Nephron progenitor cell (in vitro differentiated cells): Measurements from ENCODE around the gene CDC7.

Source experiments
- DNase-seq: peaks from one replicate; pipeline ENCODE4 v3.0.0; 2021
- H3K27ac Mint-ChIP-seq: 2 replicates; pipeline ENCODE4 v1.8.0; 2021; ENCODE audit warnings: mild to moderate bottlenecking, moderate library complexity, mixed read lengths
- H3K27me3 Mint-ChIP-seq: 2 replicates; pipeline ENCODE4 v1.8.0; 2021; ENCODE audit warnings: mild to moderate bottlenecking, low read depth, mixed read lengths; ENCODE audit not compliant: poor library complexity
- H3K36me3 Mint-ChIP-seq: 2 replicates; pipeline ENCODE4 v1.8.0; 2021; ENCODE audit warnings: low read depth, mixed read lengths
- H3K4me1 Mint-ChIP-seq: 2 replicates; pipeline ENCODE4 v1.8.0; 2021; ENCODE audit warnings: mixed read lengths
- H3K4me3 Mint-ChIP-seq: 2 replicates; pipeline ENCODE4 v1.8.0; 2021; ENCODE audit warnings: mild to moderate bottlenecking, moderate library complexity, mixed read lengths
- H3K9me3 Mint-ChIP-seq: 2 replicates; pipeline ENCODE4 v1.8.0; 2021; ENCODE audit warnings: mild to moderate bottlenecking, moderate library complexity, mixed read lengths
- CTCF ChIP-seq: fragments of 200-600 bp; sonication (generic); IDR thresholded peaks from 2 replicates; pipeline ENCODE4 v1.5.0; 2021; ENCODE audit warnings: antibody characterized with exemption

Gene CDC7

GRCh38 chr1:91487469-91487868, 13.2 kb upstream of the CDC7 start:
- Mint-ChIP-seq H3K4me1 (no peaks in the 10 kb centered on the region), H3K27ac (no peak overlapping the region), H3K36me3 (no peaks in the 10 kb centered on the region), H3K9me3 (peaks cover 18% of the 10 kb centered on the region), H3K27me3 (peaks cover 3% of the 10 kb centered on the region), H3K4me3 (no peak overlapping the region)
- DNase-seq, result no peak
- no peak for TF ChIP-seq CTCF

GRCh38 chr1:91490501-91490900, 10.2 kb upstream of the CDC7 start:
- no peaks in the 10 kb centered on the region for H3K9me3 Mint-ChIP-seq
- TF ChIP-seq CTCF, result no peak
- no peaks in the 10 kb centered on the region for H3K36me3 Mint-ChIP-seq
- peaks cover 8% of the 10 kb centered on the region for H3K27me3 Mint-ChIP-seq
- H3K27ac Mint-ChIP-seq, result no peak overlapping the region
- no peaks in the 10 kb centered on the region for H3K4me1 Mint-ChIP-seq
- no peak for DNase-seq
- H3K4me3 Mint-ChIP-seq, result no peak overlapping the region

- Mint-ChIP-seq H3K4me3 (no peak overlapping the region), H3K27ac (no peak overlapping the region), H3K4me1 (peaks cover 17% of the 10 kb centered on the region), H3K27me3 (peaks cover 10% of the 10 kb centered on the region), H3K36me3 (no peaks in the 10 kb centered on the region), H3K9me3 (no peaks in the 10 kb centered on the region)
- DNase-seq, result no peak
- no peak for TF ChIP-seq CTCF
Observed at GRCh38 chr1:91498035-91498434, 2.6 kb upstream of the CDC7 start.

- Mint-ChIP-seq H3K4me1 (peaks cover 19% of the 10 kb centered on the region), H3K9me3 (no peaks in the 10 kb centered on the region), H3K27me3 (peaks cover 10% of the 10 kb centered on the region), H3K36me3 (no peaks in the 10 kb centered on the region), H3K4me3 (no peak overlapping the region), H3K27ac (no peak overlapping the region)
- no peak for DNase-seq
- no peak for TF ChIP-seq CTCF
Observed at GRCh38 chr1:91498498-91499245, 2.0 kb upstream of the CDC7 start.

- Mint-ChIP-seq H3K4me3 (no peak overlapping the region), H3K9me3 (no peaks in the 10 kb centered on the region), H3K27me3 (peaks cover 4% of the 10 kb centered on the region), H3K36me3 (peaks cover 3% of the 10 kb centered on the region), H3K27ac (no peak overlapping the region), H3K4me1 (peaks cover 19% of the 10 kb centered on the region)
- DNase-seq, result no peak
- TF ChIP-seq CTCF, result no peak
Observed at GRCh38 chr1:91499346-91499745, 1.3 kb upstream of the CDC7 start.
